Measurements from ENCODE around the gene STPG2.
A peak's percentile ranks its signal among the peaks of the same experiment; 100 is the strongest.

Gene STPG2

DNA sequence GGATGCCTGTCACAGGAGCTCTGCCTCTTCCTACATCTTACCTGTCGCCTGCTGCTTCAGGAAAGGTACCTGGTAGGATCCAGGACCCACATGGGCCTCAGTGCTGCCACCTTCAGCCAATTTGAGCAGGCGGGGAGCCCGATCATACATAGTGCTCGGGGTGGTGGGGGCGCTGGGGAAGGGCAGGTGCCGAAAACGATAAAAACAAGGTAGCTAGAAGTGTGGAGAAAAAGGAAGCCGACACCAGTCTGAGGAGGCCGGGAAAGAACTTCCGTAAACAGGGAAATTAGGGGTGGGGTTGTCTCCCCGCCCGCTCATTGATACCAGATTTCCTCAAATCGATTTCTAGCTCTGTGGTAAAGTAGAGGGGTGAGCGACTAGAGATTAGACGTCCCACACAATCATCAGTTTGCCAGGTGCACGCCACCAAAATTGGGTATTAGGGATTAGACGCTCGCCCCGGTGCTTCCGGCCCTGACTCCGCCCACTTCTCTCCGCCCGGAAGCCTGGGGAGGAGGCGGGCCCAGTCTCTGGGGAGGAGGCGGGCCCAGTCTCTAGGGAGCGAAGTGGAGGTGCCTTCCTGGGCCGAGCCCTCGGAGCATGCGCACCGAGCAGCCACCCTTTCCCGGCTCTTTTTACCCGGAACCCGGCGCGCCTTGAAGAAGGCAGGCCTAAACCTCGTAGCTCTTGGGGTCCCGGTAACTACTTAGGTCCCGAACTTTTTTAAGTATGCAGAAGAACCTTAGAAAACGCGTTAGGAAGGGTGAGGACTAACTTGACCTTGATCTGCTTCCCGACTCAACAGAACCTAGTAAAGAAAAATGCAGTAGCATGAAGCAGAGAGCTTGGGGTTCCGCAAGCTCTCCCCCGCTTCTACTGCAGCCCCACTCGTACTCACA lies at the start of gene STPG2:
STPG2 (minus strand) TSS at position 476 of the 899 bp plus-strand sequence.
- DNase-seq = peak; percentile 93 to 95

- no peak for DNase-seq
These were observed 42.0 kb upstream of the STPG2 start for GRCh38 chr4:98185279-98185678.

DNA sequence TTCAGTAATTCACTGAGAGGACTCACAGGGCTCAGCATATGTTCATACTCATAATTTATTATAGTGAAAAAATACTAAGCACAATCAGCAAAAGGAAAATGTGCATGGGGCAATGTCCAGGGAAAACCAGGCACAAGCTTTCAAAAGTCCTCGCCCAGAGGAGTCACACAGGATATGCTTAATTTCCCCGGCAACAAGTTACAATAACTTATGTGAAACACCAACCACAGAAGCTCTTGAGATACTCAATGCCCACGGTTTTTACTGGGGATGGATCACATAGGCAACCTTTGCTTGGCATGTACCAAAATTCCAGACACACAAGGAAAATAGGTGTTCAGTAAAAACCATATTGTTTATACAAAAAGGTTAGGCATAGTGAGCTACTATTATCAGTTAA lies 38.5 kb upstream of the STPG2 start:
- DNase-seq = no peak

GRCh38 chr4:98179951-98180350 lies 36.7 kb upstream of the STPG2 start:
- no peak for DNase-seq

DNA sequence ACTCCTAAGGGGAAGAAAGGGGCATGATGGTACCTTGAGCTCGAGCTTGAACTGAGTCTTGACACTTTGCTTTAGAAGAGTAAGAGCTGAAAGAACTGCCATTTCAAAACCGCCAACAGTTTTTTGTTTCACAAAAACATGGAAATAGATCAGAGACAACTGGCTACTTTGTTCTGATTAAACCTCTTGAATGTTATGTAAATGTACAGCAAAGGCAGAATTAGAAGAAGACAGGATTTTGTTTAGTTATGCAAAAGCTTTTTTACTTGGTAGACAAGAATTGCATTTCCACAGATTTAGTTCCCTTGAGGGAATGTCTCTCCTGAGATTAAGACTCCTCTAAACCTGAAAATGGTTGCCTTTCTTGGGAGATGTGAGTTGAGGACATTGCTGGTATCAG lies 33.3 kb upstream of the STPG2 start:
- no peak for DNase-seq

- no peak for DNase-seq
These were observed 26.8 kb upstream of the STPG2 start for GRCh38 chr4:98170035-98170434.

DNA sequence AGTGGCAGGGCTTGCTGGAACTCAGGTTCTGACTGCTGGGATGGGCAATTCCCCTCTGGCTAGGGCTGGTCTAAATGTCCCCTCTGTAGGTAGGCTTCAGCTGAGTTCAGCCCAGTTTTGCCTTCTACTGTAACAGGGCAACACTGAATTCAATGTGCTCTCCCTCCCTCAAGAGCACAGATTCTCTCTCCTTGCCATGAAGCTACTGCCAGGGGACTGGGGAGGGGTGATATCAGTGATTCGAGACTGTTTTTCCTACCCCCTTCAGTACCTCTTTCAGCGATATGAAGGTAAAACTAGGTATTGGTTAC lies 23.4 kb upstream of the STPG2 start:
- DNase-seq = no peak

DNA sequence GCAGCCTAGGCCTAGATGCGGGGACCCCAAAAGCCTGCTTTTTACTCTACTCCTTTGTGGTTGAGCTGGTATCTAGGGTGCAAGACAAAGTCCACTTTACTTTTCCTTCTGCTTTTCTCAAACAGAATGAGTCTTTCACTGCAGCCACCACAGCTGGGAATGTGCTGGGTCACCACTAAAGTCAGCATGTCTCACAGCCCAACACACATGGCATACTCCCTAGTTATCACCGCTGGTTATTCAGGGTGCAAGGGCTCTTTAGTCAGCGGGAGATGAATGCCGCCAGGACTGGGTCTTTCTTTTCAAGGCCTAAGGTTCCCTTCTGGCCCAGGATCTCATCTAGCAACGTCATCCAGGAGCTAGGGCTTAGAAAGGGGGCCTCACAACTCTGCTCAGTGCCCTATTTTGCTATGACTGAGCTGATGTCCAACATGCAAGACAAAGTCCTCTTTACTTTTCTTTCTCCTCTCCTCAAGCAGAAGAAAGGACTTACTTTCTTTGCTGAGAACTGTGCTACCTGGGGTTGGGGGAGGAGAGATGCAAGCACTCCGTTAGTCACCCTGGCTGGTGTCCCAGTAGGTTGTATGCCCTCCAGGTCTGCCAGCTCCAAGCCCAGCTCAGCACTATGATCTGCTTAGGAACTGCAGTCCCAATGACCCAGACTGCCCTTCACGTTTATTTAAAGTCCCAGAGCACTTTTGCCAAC lies 22.9 kb upstream of the STPG2 start:
- no peak for DNase-seq

DNA sequence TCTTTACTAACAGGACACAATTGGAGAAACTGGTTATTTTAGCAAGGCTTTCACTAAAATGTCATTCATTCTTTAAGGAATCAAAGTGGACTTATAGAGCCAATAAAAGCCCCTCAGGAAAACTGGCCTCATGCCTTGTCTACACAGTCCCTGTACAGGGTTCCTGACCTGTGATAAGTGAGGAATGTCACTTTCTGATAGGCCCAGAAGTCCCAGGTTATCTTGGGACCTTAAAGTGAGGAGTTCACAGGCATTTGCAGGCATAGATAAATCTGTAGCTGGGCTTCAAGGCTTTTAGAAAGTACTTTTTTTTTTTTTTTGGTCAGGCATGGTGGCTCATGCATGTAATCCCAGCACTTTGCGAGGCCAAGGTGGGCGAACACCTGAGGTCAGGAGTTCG lies 19.4 kb upstream of the STPG2 start:
- DNase-seq = no peak

- DNase-seq = no peak
These were observed 8.1 kb upstream of the STPG2 start for GRCh38 chr4:98151145-98151924.

GRCh38 chr4:98150092-98150761 lies 7.0 kb upstream of the STPG2 start:
- DNase-seq = no peak

DNA sequence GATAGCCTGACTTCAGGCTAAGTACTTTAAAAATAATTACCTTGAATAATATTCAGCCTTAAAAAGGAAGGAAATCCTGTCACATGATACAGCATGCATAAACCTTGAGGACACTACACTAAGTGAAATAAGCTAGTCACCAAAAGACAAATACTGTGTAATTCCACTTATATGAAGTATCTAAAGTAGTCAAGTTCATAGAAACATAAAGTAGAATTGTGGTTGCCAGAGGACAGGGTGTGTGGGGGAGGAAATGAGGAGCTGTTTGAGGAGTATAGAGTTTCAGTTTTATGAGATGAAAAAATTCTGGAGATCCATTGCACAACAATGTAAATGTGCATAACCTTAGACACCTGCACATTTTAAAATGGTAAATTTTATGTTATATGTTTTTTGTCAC lies 5.6 kb upstream of the STPG2 start:
- DNase-seq = no peak

GRCh38 chr4:98126141-98126540 lies 17.1 kb downstream of the STPG2 start:
- DNase-seq = no peak

GRCh38 chr4:98125585-98125984 lies 17.7 kb downstream of the STPG2 start:
- DNase-seq = no peak

GRCh38 chr4:98117363-98117762 lies 25.9 kb downstream of the STPG2 start:
- no peak for DNase-seq

DNA sequence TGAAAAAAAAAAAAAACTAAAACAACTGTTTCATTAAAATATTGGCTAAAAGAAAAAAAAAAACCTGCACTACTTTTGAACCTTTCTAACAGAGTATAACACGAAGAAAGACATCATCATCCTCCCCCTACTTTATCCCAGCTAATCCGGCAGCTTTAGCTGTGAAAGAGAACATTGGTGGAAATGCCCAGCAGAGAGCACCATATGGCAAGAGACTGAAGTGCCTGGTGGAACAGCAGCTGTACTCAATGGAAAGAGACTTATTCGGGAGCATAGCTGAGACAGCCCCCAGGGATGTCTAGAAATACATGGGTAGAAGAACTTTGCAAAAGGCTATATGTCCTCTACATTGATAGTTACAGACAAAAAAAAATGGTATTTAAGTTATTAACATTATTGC lies 30.3 kb downstream of the STPG2 start:
- DNase-seq = no peak

GRCh38 chr4:98110929-98111328 lies 32.3 kb downstream of the STPG2 start:
- no peak for DNase-seq

DNA sequence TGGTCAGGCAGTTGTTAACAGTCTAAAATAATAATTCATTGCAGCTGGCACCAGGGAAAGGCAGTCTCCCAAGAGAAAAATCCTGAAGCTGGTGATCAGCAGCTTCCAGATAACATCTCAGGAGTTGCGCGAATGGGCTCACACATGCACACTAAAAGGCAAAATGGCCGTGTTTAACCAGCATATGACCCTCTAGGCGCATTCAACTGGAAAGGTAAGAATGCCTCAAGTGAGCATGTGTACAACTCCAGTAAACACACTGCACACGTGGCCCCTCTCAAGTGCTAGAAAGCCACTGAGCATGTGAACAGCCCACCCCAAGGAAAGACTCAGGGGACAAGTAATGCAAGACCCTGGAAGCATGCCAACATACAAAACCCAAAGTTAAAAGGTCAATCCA lies 33.1 kb downstream of the STPG2 start:
- DNase-seq = no peak

- no peak for DNase-seq
These were observed 40.6 kb downstream of the STPG2 start for GRCh38 chr4:98102660-98103059.

DNA sequence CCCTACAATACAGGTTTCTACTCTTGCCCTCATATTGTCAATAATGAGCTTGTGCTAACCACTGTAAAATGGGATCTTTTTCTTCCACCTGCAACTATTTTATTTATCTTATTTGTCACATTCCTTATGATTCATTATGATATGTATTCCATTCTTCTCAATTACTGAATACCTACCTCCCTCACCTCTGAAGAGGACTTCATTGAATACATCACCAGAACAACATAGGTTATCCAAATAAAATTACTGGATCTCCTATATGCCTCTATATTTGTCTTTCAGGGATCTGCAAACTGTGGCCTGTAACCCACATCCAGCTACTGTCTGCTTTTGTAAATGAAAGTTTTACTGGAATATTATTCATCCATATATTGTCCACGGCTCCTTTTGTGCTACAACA lies 41.3 kb downstream of the STPG2 start:
- DNase-seq = no peak

DNA sequence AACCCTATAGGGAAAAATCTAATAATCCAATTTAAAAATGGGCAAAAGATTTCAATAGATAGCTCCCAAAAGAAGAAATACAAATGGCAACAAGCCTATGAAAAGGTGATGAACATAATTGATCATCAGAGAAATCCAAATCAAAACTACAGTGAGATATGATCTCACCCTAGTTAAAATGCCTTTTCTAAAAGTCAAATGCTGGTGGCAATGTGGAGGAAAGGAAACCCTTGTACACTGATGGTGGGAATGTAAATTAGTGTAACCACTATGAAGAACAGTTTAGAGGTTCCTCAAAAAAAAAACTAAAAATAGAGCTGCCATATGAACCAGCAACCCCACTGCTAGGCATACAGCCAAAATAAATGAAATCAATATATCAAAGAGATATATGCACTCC lies 44.5 kb downstream of the STPG2 start:
- no peak for DNase-seq

GRCh38 chr4:98094118-98094517 lies 49.2 kb downstream of the STPG2 start:
- DNase-seq = no peak

DNA sequence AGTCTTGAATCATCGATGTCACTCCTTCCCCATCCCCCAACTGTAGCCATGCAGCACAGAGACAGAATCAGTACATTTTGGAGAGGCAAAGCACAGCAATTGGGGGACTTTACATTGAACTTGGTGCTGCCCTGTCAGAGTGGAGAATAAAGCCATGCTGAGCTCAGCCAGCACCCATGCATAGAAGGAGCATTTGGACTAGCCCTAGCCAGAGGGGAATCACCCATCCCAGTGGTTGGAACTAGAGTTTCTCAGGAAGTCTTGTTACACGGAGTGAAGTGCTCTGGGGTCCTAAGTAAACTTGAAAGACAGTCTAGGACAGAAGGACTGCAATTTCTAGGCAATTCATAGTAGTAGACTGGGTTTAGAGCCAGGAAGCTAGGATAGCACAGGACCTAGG lies 49.6 kb downstream of the STPG2 start:
- DNase-seq = no peak
